Esophagus squamous epithelium (tissue), 4 donors: ENCODE data around the gene ABHD12B.

Experiments
- CTCF ChIP-seq, 6 experiments: fragments of 450-650 bp in 4 of 6; fragments of 200-600 bp in 2 of 6; sonication (generic) in 2 of 6; IDR thresholded peaks; one replicate each; pipeline ENCODE4 v1.5.1; 2016 to 2019; ENCODE audit warnings: antibody characterized with exemption in 6 of 6, mild to moderate bottlenecking in 4 of 6, moderate library complexity in 4 of 6
- POLR2A ChIP-seq, 4 donors: fragments of 450-650 bp; IDR thresholded peaks; one replicate each; pipeline ENCODE4 v1.6.1; 2017; ENCODE audit warnings: antibody characterized with exemption in 4 of 4, mild to moderate bottlenecking in 4 of 4, moderate library complexity in 3 of 4

- TF ChIP-seq POLR2A (IDR thresholded peaks at IDR 0.05) (no peak), CTCF (IDR thresholded peaks at IDR 0.05) (no peak)
These were observed 35.3 kb upstream of the ABHD12B start for GRCh38 chr14:50836515-50836914.
